Astrocyte of the cerebellum (primary cell): Measurements from ENCODE around the gene PLXNA1.
A peak's percentile ranks its signal among the peaks of the same experiment; 100 is the strongest.

Source experiments
- DNase-seq: peaks from one replicate; pipeline ENCODE4 v3.0.0-alpha.2; 2011; ENCODE audit warnings: low read depth
- H3K4me3 ChIP-seq: 2 replicates; pipeline ENCODE4 v1.5.1; 2011; ENCODE audit warnings: mild to moderate bottlenecking, low read depth, low read length, moderate library complexity
- CTCF ChIP-seq: IDR thresholded peaks from 2 replicates; pipeline ENCODE4 v1.5.1; 2012; ENCODE audit warnings: low read length, low read depth, moderate library complexity, mild to moderate bottlenecking; ENCODE audit errors: missing control alignments
- in situ Hi-C: cut with HindIII; loops from 2 replicates; pipeline ENCODE4 v1.10.0; 2017; ENCODE audit warnings: low sequenced_read_pairs

Gene PLXNA1

GRCh38 chr3:126984391-126985131, 1.6 kb downstream of the PLXNA1 start:
- no peak for TF ChIP-seq CTCF
- H3K4me3 ChIP-seq = peak overlapping the region; percentile 74
- in situ Hi-C loops = no loop called here
- DNase-seq = no peak

GRCh38 chr3:126985132-126985985, 2.4 kb downstream of the PLXNA1 start:
- in situ Hi-C loops = no loop called here
- TF ChIP-seq CTCF = no peak
- no peak for DNase-seq
- no peak overlapping the region for H3K4me3 ChIP-seq

GRCh38 chr3:126986001-126986400, 3.1 kb downstream of the PLXNA1 start:
- H3K4me3 ChIP-seq = no peak overlapping the region
- no peak for TF ChIP-seq CTCF
- no peak for DNase-seq
- in situ Hi-C loops = no loop called here

- DNase-seq = no peak
- no peak for TF ChIP-seq CTCF
- in situ Hi-C loops = no loop called here
- H3K4me3 ChIP-seq = no peak overlapping the region
These were observed 4.2 kb downstream of the PLXNA1 start for GRCh38 chr3:126987129-126987528.

GRCh38 chr3:126987596-126987995, 4.7 kb downstream of the PLXNA1 start:
- no peak for TF ChIP-seq CTCF
- in situ Hi-C loops = no loop called here
- DNase-seq = no peak
- H3K4me3 ChIP-seq = no peak overlapping the region

GRCh38 chr3:126988451-126989021, 5.6 kb downstream of the PLXNA1 start:
- H3K4me3 ChIP-seq = no peak overlapping the region
- no peak for DNase-seq
- TF ChIP-seq CTCF = no peak
- in situ Hi-C loops = no loop called here
